ENCODE data around the gene CELF1. TPM values are rescaled to one million over a fixed set of nuclear protein-coding genes. Genes with fewer than 3 reads are reported as not detected.

CELF1 gene
- total and polyA plus RNA-seq, 2 donors (not counting 1 experiment from before 2014, with no cell fraction given): 52.0 to 153 TPM

GRCh38 chr11:47571357-47571729 lies 18.4 kb upstream of the CELF1 start:
- ATAC-seq (ENCODE audit: low read depth) (no peak), DNase-seq (no peak)
- intact Hi-C loops (cut with micrococcal nuclease): no loop called here
- Histone ChIP-seq H3K9me3 (ENCODE audit: control extremely low read depth in 1 of 3, control insufficient read depth in 2 of 3, insufficient read depth in 1 of 3, low read length in 2 of 3) (no peaks in the 10 kb centered on the region), H3K36me3 (replicated peaks in 1 of 2; ENCODE audit: control extremely low read depth in 1 of 2, control insufficient read depth in 1 of 2, extremely low read depth in 1 of 2, insufficient read depth in 2 of 2, low read length in 1 of 2) (peaks cover 0 to 54% of the 10 kb centered on the region in 2 experiments), H3K4me1 (ENCODE audit: control insufficient read depth in 2 of 2, insufficient read depth in 2 of 2, low read length in 2 of 2) (peaks cover 3 to 4% of the 10 kb centered on the region in 2 donors), H4K20me1 (ENCODE audit: control insufficient read depth, insufficient read depth, low read length, poor library complexity, severe bottlenecking) (no peaks in the 10 kb centered on the region), H3K9ac (ENCODE audit: low read length) (no peak overlapping the region), H3K79me2 (ENCODE audit: control insufficient read depth, insufficient read depth, low read length) (peaks cover 55% of the 10 kb centered on the region), H3K27me3 (replicated peaks in 1 of 4; ENCODE audit: control extremely low read depth in 1 of 4, control insufficient read depth in 3 of 4, insufficient read depth in 4 of 4, low read length in 3 of 4) (no peaks in the 10 kb centered on the region), H3K27ac (ENCODE audit: low read length in 2 of 2) (no peak overlapping the region), H2AFZ (ENCODE audit: insufficient read depth, low read depth, low read length, poor library complexity, severe bottlenecking) (no peak overlapping the region), H3K4me3 (ENCODE audit: control extremely low read depth in 1 of 5, extremely low read depth in 1 of 5, insufficient read depth in 1 of 5, low read depth in 2 of 5, low read length in 4 of 5) (no peak overlapping the region), H3K4me2 (replicated peaks; ENCODE audit: low read depth, low read length, poor library complexity, severe bottlenecking) (no peak overlapping the region)
- ChIA-PET POLR2A (no interaction called here), CTCF (no interaction called here)
- TF ChIP-seq EZH2 (IDR thresholded peaks at IDR 0.05; ENCODE audit: borderline replicate concordance, insufficient read depth, low read depth, low read length, poor library complexity, severe bottlenecking) (no peak), CTCF (IDR thresholded peaks at IDR 0.05) (no peak)
- Mint-ChIP-seq H3K9me3 (ENCODE audit: insufficient read depth) (no peaks in the 10 kb centered on the region), H3K4me1 (peaks cover 10% of the 10 kb centered on the region), H3K27me3 (no peaks in the 10 kb centered on the region), H3K4me3 (no peak overlapping the region), H3K27ac (no peak overlapping the region)
- WGBS (ENCODE audit: insufficient coverage): 100% methylated on average over 4 of the region's 4 CpGs

GRCh38 chr11:47570651-47571356 lies 17.9 kb upstream of the CELF1 start:
- H3K27ac ChIP-seq (ENCODE audit: low read length in 2 of 2): no peak overlapping the region
- H3K4me3 ChIP-seq (ENCODE audit: control extremely low read depth in 1 of 5, extremely low read depth in 1 of 5, insufficient read depth in 1 of 5, low read depth in 2 of 5, low read length in 4 of 5): no peak overlapping the region
- H3K27me3 Mint-ChIP-seq: no peaks in the 10 kb centered on the region
- no peaks in the 10 kb centered on the region for H3K27me3 ChIP-seq (replicated peaks in 1 of 4; ENCODE audit: control extremely low read depth in 1 of 4, control insufficient read depth in 3 of 4, insufficient read depth in 4 of 4, low read length in 3 of 4)
- DNase-seq (no peak), ATAC-seq (ENCODE audit: low read depth) (no peak)
- intact Hi-C loops (cut with micrococcal nuclease): no loop called here
- TF ChIP-seq EZH2 (IDR thresholded peaks at IDR 0.05; ENCODE audit: borderline replicate concordance, insufficient read depth, low read depth, low read length, poor library complexity, severe bottlenecking) (no peak), CTCF (IDR thresholded peaks at IDR 0.05) (no peak)
- CTCF ChIA-PET: no interaction called here
- H3K4me1 ChIP-seq (ENCODE audit: control insufficient read depth in 2 of 2, insufficient read depth in 2 of 2, low read length in 2 of 2): peaks cover 5 to 8% of the 10 kb centered on the region in 2 donors
- no peaks in the 10 kb centered on the region for H3K9me3 Mint-ChIP-seq (ENCODE audit: insufficient read depth)
- peaks cover 55% of the 10 kb centered on the region for H3K79me2 ChIP-seq (ENCODE audit: control insufficient read depth, insufficient read depth, low read length)
- H3K4me1 Mint-ChIP-seq: peaks cover 13% of the 10 kb centered on the region
- no peak overlapping the region for H3K4me2 ChIP-seq (replicated peaks; ENCODE audit: low read depth, low read length, poor library complexity, severe bottlenecking)
- no CpG with 5 or more reads among the region's 3 CpGs for WGBS (ENCODE audit: insufficient coverage)
- no peaks in the 10 kb centered on the region for H3K9me3 ChIP-seq (ENCODE audit: control extremely low read depth in 1 of 3, control insufficient read depth in 2 of 3, insufficient read depth in 1 of 3, low read length in 2 of 3)
- H3K36me3 ChIP-seq (replicated peaks in 1 of 2; ENCODE audit: control extremely low read depth in 1 of 2, control insufficient read depth in 1 of 2, extremely low read depth in 1 of 2, insufficient read depth in 2 of 2, low read length in 1 of 2): peaks cover 0 to 54% of the 10 kb centered on the region in 2 experiments
- POLR2A ChIA-PET: interaction anchor here (0.6 to 1.3 kb wide), 2 partner anchors 8 to 289 kb away, joined by 3 to 4 read pairs; partner anchors contain the start of genes KBTBD4 and NDUFS3
- no peak overlapping the region for H3K9ac ChIP-seq (ENCODE audit: low read length)
- no peak overlapping the region for H3K27ac Mint-ChIP-seq
- no peak overlapping the region for H3K4me3 Mint-ChIP-seq
- no peak overlapping the region for H2AFZ ChIP-seq (ENCODE audit: insufficient read depth, low read depth, low read length, poor library complexity, severe bottlenecking)
- H4K20me1 ChIP-seq (ENCODE audit: control insufficient read depth, insufficient read depth, low read length, poor library complexity, severe bottlenecking): no peaks in the 10 kb centered on the region
